Nephron (organoid): ENCODE results near the gene SF3B3.
"Not testable (repeated sequence)": the region's sequence is repeated elsewhere in the genome, so short reads cannot be mapped to it uniquely, and the experiment has no call there.

Source experiments
- H3K27ac Mint-ChIP-seq, 3 experiments: 2 replicates each; pipeline ENCODE4 v1.8.0; 2020; ENCODE audit warnings: mixed read lengths in 3 of 3, mild to moderate bottlenecking in 2 of 3, moderate library complexity in 1 of 3
- H3K27me3 Mint-ChIP-seq: 2 replicates; pipeline ENCODE4 v1.8.0; 2021; ENCODE audit warnings: low read depth, mild to moderate bottlenecking, moderate library complexity, mixed read lengths
- H3K36me3 Mint-ChIP-seq: 2 replicates; pipeline ENCODE4 v1.8.0; 2020; ENCODE audit warnings: low read depth, mixed read lengths
- H3K4me1 Mint-ChIP-seq: 2 replicates; pipeline ENCODE4 v1.8.0; 2020; ENCODE audit warnings: mixed read lengths
- H3K4me3 Mint-ChIP-seq, 3 experiments: 2 replicates each; pipeline ENCODE4 v1.8.0; 2020; ENCODE audit warnings: mild to moderate bottlenecking in 3 of 3, mixed read lengths in 3 of 3, moderate library complexity in 2 of 3
- H3K9me3 Mint-ChIP-seq: 2 replicates; pipeline ENCODE4 v1.8.0; 2020; ENCODE audit warnings: mixed read lengths
- TF ChIP-seq, protein P1 (sequence below), 3 experiments: fragments of 200-600 bp; sonication (generic); IDR thresholded peaks; one replicate each; pipeline ENCODE4 v1.5.0; 2021; ENCODE audit warnings: antibody characterized with exemption in 3 of 3; ENCODE audit not compliant: unreplicated experiment in 3 of 3

The SF3B3 gene

DNA sequence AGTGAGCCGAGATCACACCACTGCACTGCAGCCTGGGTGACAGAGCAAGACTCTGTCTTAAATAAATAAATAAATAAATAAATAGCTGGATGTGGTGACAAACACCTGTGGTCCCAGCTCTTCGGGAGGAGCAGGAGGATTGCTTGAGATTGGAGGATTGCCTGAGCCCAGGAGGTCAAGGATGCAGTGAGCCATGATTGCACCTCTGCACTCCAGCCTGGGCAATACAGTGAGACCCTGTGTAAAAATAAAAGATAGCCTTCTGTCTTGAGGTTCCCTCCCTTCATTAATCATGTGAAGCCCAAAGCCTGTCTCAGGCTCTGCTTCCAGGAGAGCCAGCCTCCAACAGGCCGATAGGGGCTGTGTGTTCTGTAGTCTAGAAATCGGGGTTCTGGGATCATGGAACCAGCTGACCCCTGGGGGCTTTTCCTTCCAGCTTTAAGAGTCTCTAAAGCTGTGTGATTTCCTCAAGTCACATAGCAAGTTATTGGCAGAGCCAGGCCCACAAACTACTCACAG is 88.2 kb downstream of the SF3B3 start:
- no peak overlapping the region for H3K4me3 Mint-ChIP-seq
- TF ChIP-seq, protein P1, sequence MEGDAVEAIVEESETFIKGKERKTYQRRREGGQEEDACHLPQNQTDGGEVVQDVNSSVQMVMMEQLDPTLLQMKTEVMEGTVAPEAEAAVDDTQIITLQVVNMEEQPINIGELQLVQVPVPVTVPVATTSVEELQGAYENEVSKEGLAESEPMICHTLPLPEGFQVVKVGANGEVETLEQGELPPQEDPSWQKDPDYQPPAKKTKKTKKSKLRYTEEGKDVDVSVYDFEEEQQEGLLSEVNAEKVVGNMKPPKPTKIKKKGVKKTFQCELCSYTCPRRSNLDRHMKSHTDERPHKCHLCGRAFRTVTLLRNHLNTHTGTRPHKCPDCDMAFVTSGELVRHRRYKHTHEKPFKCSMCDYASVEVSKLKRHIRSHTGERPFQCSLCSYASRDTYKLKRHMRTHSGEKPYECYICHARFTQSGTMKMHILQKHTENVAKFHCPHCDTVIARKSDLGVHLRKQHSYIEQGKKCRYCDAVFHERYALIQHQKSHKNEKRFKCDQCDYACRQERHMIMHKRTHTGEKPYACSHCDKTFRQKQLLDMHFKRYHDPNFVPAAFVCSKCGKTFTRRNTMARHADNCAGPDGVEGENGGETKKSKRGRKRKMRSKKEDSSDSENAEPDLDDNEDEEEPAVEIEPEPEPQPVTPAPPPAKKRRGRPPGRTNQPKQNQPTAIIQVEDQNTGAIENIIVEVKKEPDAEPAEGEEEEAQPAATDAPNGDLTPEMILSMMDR (IDR thresholded peaks at IDR 0.05; ENCODE audit: unreplicated experiment in 3 of 3), result no peak
- H3K27ac Mint-ChIP-seq, result no peak overlapping the region
- H3K4me1 Mint-ChIP-seq, result peaks cover 5% of the 10 kb centered on the region
- H3K9me3 Mint-ChIP-seq, result no peaks in the 10 kb centered on the region
- H3K27me3 Mint-ChIP-seq, result peaks cover 7% of the 10 kb centered on the region
- no peaks in the 10 kb centered on the region for H3K36me3 Mint-ChIP-seq

- no peaks in the 10 kb centered on the region for H3K9me3 Mint-ChIP-seq
- H3K27me3 Mint-ChIP-seq, result peaks cover 11% of the 10 kb centered on the region
- no peaks in the 10 kb centered on the region for H3K36me3 Mint-ChIP-seq
- no peak overlapping the region for H3K27ac Mint-ChIP-seq
- TF ChIP-seq, protein P1 (IDR thresholded peaks at IDR 0.05; ENCODE audit: unreplicated experiment in 3 of 3), result no peak
- H3K4me3 Mint-ChIP-seq, result no peak overlapping the region
- H3K4me1 Mint-ChIP-seq, result peaks cover 5% of the 10 kb centered on the region
These were observed 89.3 kb downstream of the SF3B3 start for GRCh38 chr16:70612931-70613330.

- Mint-ChIP-seq H3K36me3 (no peaks in the 10 kb centered on the region), H3K27me3 (peaks cover 26% of the 10 kb centered on the region), H3K4me3 (no peak overlapping the region), H3K9me3 (no peaks in the 10 kb centered on the region), H3K4me1 (peaks cover 5% of the 10 kb centered on the region), H3K27ac (no peak overlapping the region)
- TF ChIP-seq, protein P1 (IDR thresholded peaks at IDR 0.05; ENCODE audit: unreplicated experiment in 3 of 3), result no peak
These were observed 90.8 kb downstream of the SF3B3 start for GRCh38 chr16:70614208-70614951.

DNA sequence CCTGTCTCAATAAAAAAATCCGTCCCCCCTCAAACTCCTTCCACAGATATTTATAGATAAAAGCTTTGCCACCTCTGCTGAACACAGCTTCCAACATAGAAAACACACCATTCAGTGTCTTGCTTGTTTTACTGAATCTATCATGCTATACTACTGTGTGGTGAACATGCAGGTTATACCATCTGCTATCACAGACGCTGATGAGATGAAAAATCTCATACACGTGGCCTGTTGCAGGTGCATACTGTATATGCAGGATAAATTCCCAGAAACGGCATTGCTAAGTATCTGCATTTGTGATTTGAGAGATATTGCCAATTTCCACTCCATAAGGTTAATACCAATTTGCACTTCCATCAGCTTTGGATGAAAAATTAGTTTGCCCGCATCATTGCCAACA is 92.3 kb downstream of the SF3B3 start:
- no peak overlapping the region for H3K27ac Mint-ChIP-seq
- H3K4me3 Mint-ChIP-seq, result no peak overlapping the region
- TF ChIP-seq, protein P1 (IDR thresholded peaks at IDR 0.05; ENCODE audit: unreplicated experiment in 3 of 3), result no peak
- H3K9me3 Mint-ChIP-seq, result no peaks in the 10 kb centered on the region
- peaks cover 36% of the 10 kb centered on the region for H3K27me3 Mint-ChIP-seq
- H3K4me1 Mint-ChIP-seq, result no peaks in the 10 kb centered on the region
- H3K36me3 Mint-ChIP-seq, result no peaks in the 10 kb centered on the region

DNA sequence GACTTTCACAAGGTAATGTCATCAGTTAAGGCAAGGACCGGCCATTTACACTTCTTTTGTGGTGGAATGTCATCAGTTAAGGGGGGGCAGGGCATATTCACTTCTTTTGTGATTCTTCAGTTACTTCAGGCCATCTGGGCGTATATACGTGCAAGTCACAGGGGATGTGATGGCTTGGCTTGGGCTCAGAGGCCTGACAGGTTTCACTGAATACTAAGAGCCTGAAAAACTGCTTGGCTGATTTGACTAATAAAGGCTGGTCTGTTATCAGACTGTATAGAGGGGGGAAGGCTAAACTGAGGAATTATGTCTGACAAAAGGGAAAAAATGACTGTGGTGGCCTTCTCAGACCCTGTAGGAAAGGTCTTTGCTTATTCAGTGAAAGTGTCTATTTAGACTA is 98.2 kb downstream of the SF3B3 start:
- H3K27me3 Mint-ChIP-seq, result peaks cover 72% of the 10 kb centered on the region
- H3K4me1 Mint-ChIP-seq, H3K4me3 Mint-ChIP-seq, H3K36me3 Mint-ChIP-seq, H3K9me3 Mint-ChIP-seq, H3K27ac Mint-ChIP-seq: not testable (repeated sequence)
